Body of pancreas (tissue), 4 donors: ENCODE results near the gene ERICH2. TPM values are rescaled to one million over a fixed set of nuclear protein-coding genes. Genes with fewer than 3 reads are reported as not detected.

Source experiments
- ATAC-seq: fragments of 150-250 bp; one replicate; pipeline ENCODE4 v1.9.1; 2016
- DNase-seq, 4 donors: peaks; one replicate each; pipeline ENCODE4 v3.0.0-alpha.2; 2019
- H3K27ac ChIP-seq, 4 donors: fragments of 200-600 bp; sonication (generic); 1 replicate in 3 of 4; 2 replicates in 1 of 4; pipeline versions ENCODE4 v1.5.1 to v1.6.1; 2016 to 2019; ENCODE audit warnings: mild to moderate bottlenecking in 1 of 4, mixed read lengths in 1 of 4, moderate library complexity in 1 of 4
- H3K27me3 ChIP-seq, 2 donors: fragments of 200-600 bp; sonication (generic); one replicate each; pipeline ENCODE4 v1.6.0; 2016; ENCODE audit warnings: mild to moderate bottlenecking in 1 of 2
- H3K36me3 ChIP-seq, 2 donors: fragments of 200-600 bp; sonication (generic); replicated peaks in 1 of 2; 2 replicates each; pipeline ENCODE4 v1.5.1; 2016; ENCODE audit warnings: low read depth in 2 of 2; ENCODE audit not compliant: insufficient read depth in 1 of 2
- H3K4me1 ChIP-seq: fragments of 200-600 bp; sonication (generic); one replicate; pipeline ENCODE4 v1.6.0; 2016
- H3K4me3 ChIP-seq, 2 donors: fragments of 200-600 bp; sonication (generic); 1 replicate in 1 of 2; 2 replicates in 1 of 2; pipeline ENCODE4 v1.5.1; 2016 to 2019
- H3K9me3 ChIP-seq, 3 donors: fragments of 200-600 bp; sonication (generic); 1 replicate in 2 of 3; 2 replicates in 1 of 3; pipeline ENCODE4 v1.5.1; 2016
- CTCF ChIP-seq, 7 experiments: fragments of 450-650 bp in 4 of 7; fragments of 200-600 bp in 3 of 7; sonication (generic) in 3 of 7; IDR thresholded peaks; one replicate each; pipeline ENCODE4 v1.5.1; 2016 to 2019; ENCODE audit warnings: antibody characterized with exemption in 7 of 7
- POLR2A ChIP-seq, 3 donors: fragments of 450-650 bp; IDR thresholded peaks; one replicate each; pipeline ENCODE4 v1.6.1; 2016; ENCODE audit warnings: antibody characterized with exemption in 3 of 3, mild to moderate bottlenecking in 2 of 3
- WGBS, 2 donors: methylation state at CpG; one replicate each; pipeline ENCODE4 v1.1.5; 2017; 5-methylcytosine and 5-hydroxymethylcytosine counted together
- intact Hi-C: fragments of 100-400 bp; cut with DNase I; formaldehyde crosslinking; loops from one replicate; pipeline ENCODE4 v1.15.1; 2023
- total RNA-seq, 2 donors: library from RNA; depleted of rRNA; stranded (reverse); fragments of >200 nt; gene quantifications; one replicate each; pipeline ENCODE4 v1.1.0, GENCODE V29; 2016

ERICH2 gene
- total RNA-seq, 2 donors from 2014 or later = not detected

GRCh38 chr2:170831115-170831514, 60.9 kb downstream of the ERICH2 start:
- no peak for TF ChIP-seq CTCF (IDR thresholded peaks at IDR 0.05)
- TF ChIP-seq POLR2A (IDR thresholded peaks at IDR 0.05) = no peak
- no peak for DNase-seq
- H3K27ac ChIP-seq = no peak overlapping the region
- no peak overlapping the region for H3K4me3 ChIP-seq
- no peaks in the 10 kb centered on the region for H3K9me3 ChIP-seq
- no peaks in the 10 kb centered on the region for H3K36me3 ChIP-seq
- no peak for ATAC-seq
- H3K27me3 ChIP-seq = no peaks in the 10 kb centered on the region
- 87 to 93% methylated on average over 3 to 4 of the region's 4 CpGs for WGBS, 2 donors
- no peaks in the 10 kb centered on the region for H3K4me1 ChIP-seq
- intact Hi-C loops = no loop called here

GRCh38 chr2:170836027-170836426, 65.8 kb downstream of the ERICH2 start:
- Histone ChIP-seq H3K4me1 (no peaks in the 10 kb centered on the region), H3K4me3 (no peak overlapping the region), H3K27me3 (no peaks in the 10 kb centered on the region), H3K9me3 (no peaks in the 10 kb centered on the region), H3K27ac (no peak overlapping the region), H3K36me3 (no peaks in the 10 kb centered on the region)
- intact Hi-C loops = no loop called here
- TF ChIP-seq CTCF (IDR thresholded peaks at IDR 0.05) (no peak), POLR2A (IDR thresholded peaks at IDR 0.05) (no peak)
- no peak for ATAC-seq
- WGBS, 2 donors = 32 to 52% methylated on average over 5 of the region's 5 CpGs
- DNase-seq = no peak

GRCh38 chr2:170840717-170841210, 70.6 kb downstream of the ERICH2 start:
- Histone ChIP-seq H3K27ac (no peak overlapping the region), H3K27me3 (no peaks in the 10 kb centered on the region), H3K4me1 (no peaks in the 10 kb centered on the region), H3K4me3 (no peak overlapping the region), H3K36me3 (no peaks in the 10 kb centered on the region), H3K9me3 (no peaks in the 10 kb centered on the region)
- ATAC-seq (no peak), DNase-seq (no peak)
- 70 to 73% methylated on average over 4 of the region's 4 CpGs for WGBS, 2 donors
- TF ChIP-seq POLR2A (IDR thresholded peaks at IDR 0.05) (no peak), CTCF (IDR thresholded peaks at IDR 0.05) (no peak)
- intact Hi-C loops = no loop called here

- no peak for TF ChIP-seq CTCF (IDR thresholded peaks at IDR 0.05)
- no peak for TF ChIP-seq POLR2A (IDR thresholded peaks at IDR 0.05)
- no peak for DNase-seq
- WGBS, 2 donors = 86 to 89% methylated on average over 2 of the region's 2 CpGs
These were observed 72.6 kb downstream of the ERICH2 start for GRCh38 chr2:170842785-170843184.

GRCh38 chr2:170843656-170844055, 73.5 kb downstream of the ERICH2 start:
- Histone ChIP-seq H3K27me3 (no peaks in the 10 kb centered on the region), H3K4me3 (no peak overlapping the region), H3K4me1 (no peaks in the 10 kb centered on the region), H3K27ac (no peak overlapping the region), H3K36me3 (no peaks in the 10 kb centered on the region), H3K9me3 (no peaks in the 10 kb centered on the region)
- 57 to 69% methylated on average over 2 of the region's 2 CpGs for WGBS, 2 donors
- TF ChIP-seq CTCF (IDR thresholded peaks at IDR 0.05) (no peak), POLR2A (IDR thresholded peaks at IDR 0.05) (no peak)
- no peak for DNase-seq
- intact Hi-C loops = no loop called here
- ATAC-seq = no peak

More at GRCh38 chr2:170842785-170843184, 72.6 kb downstream of the ERICH2 start:
- no peaks in the 10 kb centered on the region for H3K9me3 ChIP-seq
- no peak overlapping the region for H3K4me3 ChIP-seq
- no peak overlapping the region for H3K27ac ChIP-seq
- no peak for ATAC-seq
- H3K27me3 ChIP-seq = no peaks in the 10 kb centered on the region
- H3K36me3 ChIP-seq = no peaks in the 10 kb centered on the region
- intact Hi-C loops = no loop called here
- no peaks in the 10 kb centered on the region for H3K4me1 ChIP-seq
